CD4-positive, alpha-beta T cell treated with Interferon gamma for 1 hour (primary cell): ENCODE measurements around the gene DAAM2.

Experiments
- DNase-seq: peaks from one replicate; pipeline ENCODE4 v3.0.0-alpha.2; 2020

DAAM2 gene

DNA sequence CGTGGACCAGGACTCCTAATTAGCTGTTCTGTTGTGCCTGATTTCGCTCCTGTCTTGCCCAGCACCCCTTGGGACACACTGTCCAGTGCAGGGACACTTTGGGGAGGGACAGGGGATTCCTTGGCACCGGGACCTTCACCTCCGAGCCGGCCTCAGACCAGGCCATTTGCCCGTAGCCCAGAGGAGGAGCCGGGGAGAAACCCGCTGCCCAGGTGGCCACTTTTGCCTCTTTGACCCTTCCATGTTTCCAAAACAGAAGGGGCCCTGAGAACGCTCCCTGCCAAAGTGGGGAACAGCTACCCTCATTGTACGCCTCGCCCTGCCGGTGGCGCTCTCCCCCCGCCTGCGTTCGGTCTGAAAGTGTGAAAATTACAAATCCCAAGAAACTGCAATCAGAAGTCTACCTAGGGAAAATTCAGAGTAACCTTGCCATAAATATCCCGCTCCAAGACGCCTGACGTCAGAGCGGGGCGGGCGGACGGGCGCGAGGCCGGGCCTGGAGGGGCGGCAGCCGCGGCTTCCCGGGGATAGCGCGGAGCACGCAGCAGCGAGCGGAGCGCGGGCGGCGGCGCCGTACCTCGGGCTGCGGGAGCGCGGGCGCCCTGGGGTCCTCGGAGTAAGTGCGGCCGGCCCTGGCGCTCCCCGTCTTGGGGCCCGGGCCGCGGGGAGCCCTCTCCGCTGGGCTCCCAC, at the start of gene DAAM2:
TSS of gene DAAM2 (plus strand) at position 527 of the 690 bp plus-strand sequence. CDS start 63,927 bp downstream, outside the sequence.
- DNase-seq = no peak

DNA sequence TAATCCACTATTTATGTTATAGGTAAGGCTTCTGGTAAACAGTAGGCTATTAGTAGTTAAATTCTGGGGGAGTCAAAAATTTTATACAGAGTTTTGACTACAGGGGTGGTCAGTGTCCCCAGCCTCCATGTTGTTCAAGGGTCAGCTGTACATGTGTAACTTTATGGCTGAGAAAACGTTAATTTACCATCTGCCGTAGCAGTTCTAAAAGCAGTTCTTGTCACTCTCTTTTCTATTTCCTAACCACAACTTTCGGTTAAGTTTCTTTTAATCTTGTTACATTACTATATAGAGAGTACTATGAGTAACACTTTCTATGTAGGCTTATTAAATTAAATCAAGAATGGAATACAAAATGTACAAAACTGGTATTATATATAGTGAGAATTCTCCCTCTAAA, 45.4 kb upstream of the DAAM2 start:
- DNase-seq = no peak

DNA sequence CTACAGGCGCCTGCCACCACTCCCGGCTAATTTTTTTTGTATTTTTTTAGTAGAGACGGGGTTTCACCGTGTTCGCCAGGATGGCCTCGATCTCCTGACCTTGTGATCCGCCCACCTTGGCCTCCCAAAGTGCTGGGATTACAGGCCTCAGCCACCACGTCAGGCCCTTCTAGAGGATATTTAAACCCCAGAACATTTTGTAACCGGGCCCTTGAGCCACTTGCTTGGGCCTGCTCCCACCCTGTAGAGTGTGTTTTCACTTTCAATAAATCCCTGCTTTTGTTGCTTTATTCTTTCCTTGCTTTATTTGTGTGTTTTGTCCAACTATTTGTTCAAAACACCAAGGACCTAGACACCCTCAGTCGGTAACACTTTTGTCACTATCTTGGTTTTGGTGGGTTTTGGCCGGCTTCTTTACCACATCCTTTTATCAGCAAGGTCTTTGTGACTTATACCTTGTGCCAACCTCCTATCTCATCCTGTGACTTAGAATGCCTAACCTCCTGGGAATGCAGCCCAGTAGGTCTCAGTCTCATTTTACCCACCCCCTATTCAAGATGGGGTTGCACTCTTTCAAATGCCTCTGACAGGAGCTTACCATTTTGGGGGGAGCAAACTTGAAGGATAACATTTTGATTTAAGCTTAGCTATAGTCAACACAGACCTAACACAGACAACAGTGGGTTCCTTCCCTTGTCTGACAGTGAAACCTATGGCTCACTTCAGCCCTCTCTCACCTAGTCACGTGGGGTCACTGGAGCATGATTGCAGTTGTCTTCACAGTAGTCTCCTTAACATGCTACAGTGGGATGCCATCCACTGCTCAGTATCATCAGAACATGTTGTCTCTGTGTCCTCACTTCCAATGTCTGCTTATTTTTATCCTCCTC, 39.1 kb upstream of the DAAM2 start:
- no peak for DNase-seq

DNA sequence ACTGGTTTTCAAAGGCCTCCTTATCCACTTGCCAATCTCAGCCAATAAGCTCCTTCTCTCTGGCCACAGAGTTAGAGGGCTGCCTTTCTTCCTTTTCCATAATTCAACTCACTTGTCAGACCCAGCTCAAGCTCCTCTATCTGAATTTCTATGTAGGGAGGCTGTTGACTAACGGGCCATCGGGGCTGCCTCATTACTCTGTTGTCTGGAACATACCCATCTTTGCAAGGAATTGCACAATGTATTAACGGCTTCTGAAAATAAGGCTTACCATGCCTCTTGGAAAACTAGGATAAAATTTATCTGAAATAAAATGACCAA, 38.5 kb upstream of the DAAM2 start:
- DNase-seq = no peak

DNA sequence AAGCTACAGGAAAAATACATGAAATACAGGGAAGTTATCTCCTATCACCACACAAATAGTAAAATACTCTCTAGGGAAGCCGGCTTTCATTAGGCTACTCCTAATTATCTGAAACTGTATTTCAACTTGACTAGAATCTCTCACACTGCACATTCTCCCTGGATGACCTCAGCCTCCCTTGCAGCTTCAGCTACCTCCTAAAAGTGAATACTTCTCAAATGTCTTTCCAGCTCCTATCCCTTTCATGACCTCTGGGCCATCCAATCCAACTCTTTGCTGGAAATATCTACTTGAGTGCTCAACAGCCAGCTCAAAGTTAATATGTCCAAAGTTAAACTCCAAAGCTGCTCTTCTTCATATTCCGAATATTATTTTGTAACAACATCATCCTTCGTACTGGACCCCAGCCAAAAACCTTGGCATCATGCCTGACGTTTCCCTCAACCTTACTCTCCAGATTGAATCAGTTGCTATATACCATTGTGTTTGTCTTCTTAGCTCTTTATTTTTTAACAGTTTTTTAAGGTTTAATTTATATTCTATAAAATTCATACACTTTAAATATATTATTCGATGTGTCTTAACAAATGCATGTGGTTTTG, 37.6 kb upstream of the DAAM2 start:
- no peak for DNase-seq

GRCh38 chr6:39755231-39755630, 36.9 kb upstream of the DAAM2 start:
- no peak for DNase-seq

DNA sequence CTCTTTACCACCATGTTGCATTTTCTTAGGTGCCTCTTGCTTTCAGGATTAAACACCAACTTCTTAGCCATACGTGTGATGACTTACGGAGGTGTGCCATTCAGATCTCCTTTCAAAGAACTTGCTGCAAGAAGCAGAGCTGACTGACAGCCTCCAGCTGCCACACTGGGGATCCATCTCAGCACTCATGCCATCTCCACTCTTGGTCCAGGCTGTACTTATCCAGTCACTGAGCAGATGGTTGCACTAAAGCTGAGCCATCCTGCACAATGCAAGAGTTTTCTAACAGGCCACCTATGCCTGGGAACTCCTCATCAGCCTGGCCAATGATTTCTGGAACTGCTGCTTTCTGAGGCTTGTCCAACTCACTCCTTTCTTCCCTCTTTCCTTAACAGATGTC, 35.6 kb upstream of the DAAM2 start:
- DNase-seq = no peak

- no peak for DNase-seq
These were observed 33.1 kb upstream of the DAAM2 start for GRCh38 chr6:39758905-39759605.

- DNase-seq = no peak
These were observed 31.8 kb upstream of the DAAM2 start for GRCh38 chr6:39760226-39760952.

DNA sequence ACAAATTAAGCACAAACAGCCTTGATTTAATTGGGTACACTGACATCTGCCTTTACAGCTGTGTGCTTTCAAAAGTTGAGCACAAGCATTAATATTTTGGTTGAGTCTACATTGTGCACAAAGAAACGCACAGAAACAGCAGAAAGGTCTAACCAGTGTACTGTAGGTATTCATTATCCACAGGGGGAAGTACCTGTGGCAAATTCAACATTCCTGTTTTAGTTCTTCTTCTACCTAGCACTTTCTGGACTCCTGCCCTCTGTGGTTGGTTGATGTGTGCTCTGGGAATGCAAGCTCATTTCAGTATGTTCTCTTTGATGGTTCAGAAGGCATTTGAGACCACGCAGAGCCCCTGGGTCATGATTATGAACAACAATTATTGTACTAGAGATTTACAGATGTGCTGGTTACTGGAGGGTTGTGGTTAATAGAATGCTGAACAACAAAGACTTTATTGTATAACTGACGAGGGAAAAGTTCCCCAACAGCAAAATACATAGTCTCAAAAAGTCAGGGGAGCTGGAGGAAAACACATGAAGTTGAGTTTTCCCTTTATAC, 26.6 kb upstream of the DAAM2 start:
- no peak for DNase-seq

DNA sequence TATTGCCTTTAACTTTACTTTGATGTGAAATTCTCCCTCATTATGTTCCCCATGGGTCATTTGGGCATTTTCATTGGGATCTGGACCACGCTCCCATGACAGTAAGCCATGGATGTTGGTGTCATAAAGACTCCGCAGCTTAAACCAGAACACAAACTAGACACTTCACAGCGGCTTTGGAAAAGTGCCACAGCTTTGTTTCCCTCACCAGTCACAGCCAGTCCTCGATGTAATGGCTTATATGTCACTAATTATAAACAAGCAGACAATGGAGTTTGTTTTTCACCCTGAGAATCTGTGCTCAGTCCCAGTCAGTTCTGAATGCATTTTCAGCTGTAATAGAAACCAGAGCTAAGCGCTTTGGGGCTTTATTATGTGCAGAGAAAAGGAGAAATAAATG, 23.2 kb upstream of the DAAM2 start:
- no peak for DNase-seq

GRCh38 chr6:39770446-39770845, 21.7 kb upstream of the DAAM2 start:
- DNase-seq = no peak

GRCh38 chr6:39772559-39773273, 19.5 kb upstream of the DAAM2 start:
- no peak for DNase-seq

GRCh38 chr6:39773782-39774181, 18.4 kb upstream of the DAAM2 start:
- no peak for DNase-seq

- DNase-seq = no peak
These were observed 15.6 kb upstream of the DAAM2 start for GRCh38 chr6:39776581-39776980.

- no peak for DNase-seq
These were observed 15.0 kb upstream of the DAAM2 start for GRCh38 chr6:39777218-39777617.

DNA sequence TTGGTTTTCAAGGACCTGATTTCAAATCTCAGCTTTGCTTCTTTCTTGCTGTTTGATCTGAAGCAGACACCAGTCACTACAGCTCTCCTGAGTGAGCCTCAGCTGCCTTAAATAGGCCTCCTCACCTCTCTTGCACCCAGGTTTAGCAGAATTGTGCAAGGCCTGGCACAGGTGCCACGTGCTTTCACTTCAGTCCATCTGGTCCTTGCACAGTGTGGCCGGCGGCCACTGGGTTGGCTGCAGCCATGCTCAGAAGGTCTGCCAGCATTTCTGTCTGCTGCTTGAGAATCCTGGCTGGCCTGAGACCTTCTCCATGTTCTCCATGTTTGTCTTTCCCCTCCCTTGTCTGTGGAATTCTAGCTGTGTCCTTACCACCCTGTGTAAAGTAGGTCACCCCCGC, 14.5 kb upstream of the DAAM2 start:
- no peak for DNase-seq

- DNase-seq = no peak
These were observed 13.5 kb upstream of the DAAM2 start for GRCh38 chr6:39778581-39779255.

DNA sequence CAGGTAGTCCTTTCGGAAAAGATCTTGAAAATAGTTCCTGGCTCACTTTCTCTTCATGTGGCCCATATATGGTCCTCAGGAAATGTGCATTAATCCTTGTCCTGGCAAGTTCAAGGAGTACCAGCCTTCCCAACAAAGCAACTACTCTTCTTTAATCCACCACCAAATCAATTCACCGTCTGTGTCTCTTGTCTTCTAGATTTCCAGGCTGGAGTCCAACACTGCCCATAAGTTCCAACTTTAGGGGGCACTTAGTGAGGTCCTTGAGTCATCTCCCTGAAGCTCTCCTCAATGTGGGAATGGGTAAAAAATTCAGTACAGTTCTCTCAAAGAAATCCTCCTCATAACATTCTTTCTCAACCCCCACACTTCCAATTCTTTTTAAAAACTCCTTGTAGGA, 6.9 kb upstream of the DAAM2 start:
- no peak for DNase-seq

- DNase-seq = no peak
These were observed 5.5 kb upstream of the DAAM2 start for GRCh38 chr6:39786649-39787048.

DNA sequence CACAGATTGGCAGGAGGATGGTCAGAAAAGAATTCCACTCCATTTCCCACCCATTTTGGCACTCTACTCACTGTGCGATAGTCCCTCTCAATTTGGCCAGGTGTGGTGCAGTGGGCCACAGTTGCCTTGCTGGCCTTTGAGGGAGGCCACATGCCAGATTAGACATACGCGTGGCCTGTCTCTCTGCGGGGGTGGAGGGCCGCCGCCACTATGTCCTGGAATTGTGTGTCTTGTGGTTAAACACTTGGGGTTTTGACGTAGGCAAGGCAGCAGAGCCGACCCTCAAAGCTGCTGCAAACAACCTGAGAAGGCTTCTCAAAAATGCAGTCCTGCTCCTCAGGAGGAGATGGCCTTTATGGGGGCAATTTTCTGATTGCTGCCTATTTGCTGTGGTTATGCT, 4.9 kb upstream of the DAAM2 start:
- no peak for DNase-seq
